H1 (cell line): ENCODE data around the gene SPATA13. TPM values are rescaled to one million over a fixed set of nuclear protein-coding genes. Genes with fewer than 3 reads are reported as not detected.

ENCODE experiments used
- ATF3 ChIP-seq: IDR thresholded peaks from 2 replicates; pipeline ENCODE4 v1.6.1; 2011; ENCODE audit warnings: low read depth, mild to moderate bottlenecking, low read length; ENCODE audit not compliant: insufficient read depth
- CBX8 ChIP-seq: fragments of 300-800, 300-1000 bp; sonication (generic); IDR thresholded peaks from 2 replicates; pipeline ENCODE4 v1.7.1; 2016; ENCODE audit warnings: low read depth, low read length, borderline replicate concordance
- CREB1 ChIP-seq: IDR thresholded peaks from 2 replicates; pipeline ENCODE4 v1.6.1; 2012; ENCODE audit warnings: inconsistent platforms
- EP300 ChIP-seq, 2 experiments: IDR thresholded peaks; 1 replicate in 1 of 2; 2 replicates in 1 of 2; pipeline ENCODE4 v1.6.1; 2011 to 2012; ENCODE audit warnings: low read depth in 2 of 2, low read length in 2 of 2, mild to moderate bottlenecking in 2 of 2, borderline replicate concordance in 1 of 2, inconsistent platforms in 1 of 2, moderate library complexity in 1 of 2
- GTF2F1 ChIP-seq: IDR thresholded peaks from 2 replicates; pipeline ENCODE4 v1.6.1; 2012; ENCODE audit warnings: low read depth, low read length, improper control_type of control experiment, borderline replicate concordance
- KDM1A ChIP-seq: fragments of 200-600, 300-600 bp; sonication (generic); IDR thresholded peaks from 2 replicates; pipeline ENCODE4 v1.7.1; 2016; ENCODE audit warnings: mild to moderate bottlenecking, low read length, borderline replicate concordance
- KDM5A ChIP-seq: fragments of 200-600 bp; IDR thresholded peaks from 2 replicates; pipeline ENCODE4 v1.7.1; 2012; ENCODE audit warnings: mild to moderate bottlenecking, low read length, inconsistent platforms, mixed read lengths
- POLR2AphosphoS5 ChIP-seq: IDR thresholded peaks from 2 replicates; pipeline ENCODE4 v1.6.1; 2011; ENCODE audit warnings: low read depth, low read length
- SP2 ChIP-seq: IDR thresholded peaks from 2 replicates; pipeline ENCODE4 v1.6.1; 2012; ENCODE audit warnings: mild to moderate bottlenecking, low read length, inconsistent platforms
- polyA plus RNA-seq, 7 experiments: library from polyadenylated mRNA; depleted of rRNA in 3 of 7; stranded (reverse) in 5 of 7; unstranded in 2 of 7; fragments of >200 nt in 5 of 7; fragments of 200-250 nt in 2 of 7; gene quantifications; 1 replicate in 5 of 7; 2 replicates in 1 of 7; 4 replicates in 1 of 7; pipeline versions ENCODE4 v1.2.1 to v1.2.3, GENCODE V29; 2011 to 2013; ENCODE audit warnings: missing spikeins in 2 of 7, mixed read lengths in 2 of 7
- total RNA-seq: library from RNA; stranded (reverse); fragmentation: NEBNext Ultra II Directional; extraction: Animal tissue kit (Norgen Biotek cat#: 25700); gene quantifications from 2 replicates; pipeline ENCODE4 v1.2.1, GENCODE V29; 2021

SPATA13 gene
- total and polyA plus RNA-seq, 2 of the 8 experiments (the other 6 are each of a cell fraction or from before 2014, with no cell fraction given): 12.6 to 30.9 TPM

GRCh38 chr13:24253520-24254145 is 93.1 kb downstream of the SPATA13 start (continued):
- TF ChIP-seq EP300 (IDR thresholded peaks at IDR 0.05; ENCODE audit: borderline replicate concordance in 1 of 2, low read depth in 2 of 2, low read length in 2 of 2): no peak
- TF ChIP-seq KDM5A: no peak
- TF ChIP-seq CREB1: no peak
- no peak for TF ChIP-seq SP2
- TF ChIP-seq GTF2F1: no peak
- no peak for TF ChIP-seq POLR2AphosphoS5
- TF ChIP-seq KDM1A: no peak
- no peak for TF ChIP-seq ATF3
- TF ChIP-seq CBX8: no peak
- TF ChIP-seq, all 59 proteins: peak for 0
